Smooth muscle cell (in vitro differentiated cells): ENCODE results near the gene CNTN5. TPM values are rescaled to one million over a fixed set of nuclear protein-coding genes. Genes with fewer than 3 reads are reported as not detected.

Experiments
- DNase-seq: peaks from one replicate; lab custom pipeline; 2025; ENCODE audit not compliant: unreplicated experiment; lab: John Stamatoyannopoulos, UW
- H2AFZ ChIP-seq: fragments of 200-600 bp; sonication (generic); 2 replicates; pipeline ENCODE4 v1.6.0; 2016; ENCODE audit warnings: antibody characterized with exemption, low read depth, mild to moderate bottlenecking
- H3F3A ChIP-seq: fragments of 200-600 bp; sonication (generic); 2 replicates; pipeline ENCODE4 v1.6.0; 2017; ENCODE audit warnings: antibody characterized with exemption, low read depth
- H3K27ac ChIP-seq: fragments of 200-600 bp; sonication (generic); 2 replicates; pipeline ENCODE4 v1.5.1; 2016; ENCODE audit warnings: low read depth, mild to moderate bottlenecking
- H3K27me3 ChIP-seq: fragments of 200-600 bp; sonication (generic); 2 replicates; pipeline ENCODE4 v1.6.1; 2016; ENCODE audit warnings: low read depth, mild to moderate bottlenecking
- H3K36me3 ChIP-seq: fragments of 200-600 bp; sonication (generic); 2 replicates; pipeline ENCODE4 v1.5.1; 2016; ENCODE audit warnings: low read depth
- H3K4me1 ChIP-seq: fragments of 200-600 bp; sonication (generic); 2 replicates; pipeline ENCODE4 v1.5.1; 2016; ENCODE audit warnings: low read depth
- H3K4me2 ChIP-seq: fragments of 200-600 bp; sonication (generic); 2 replicates; pipeline ENCODE4 v1.6.0; 2016; ENCODE audit warnings: mild to moderate bottlenecking
- H3K4me3 ChIP-seq: fragments of 200-600 bp; sonication (generic); 2 replicates; pipeline ENCODE4 v1.5.1; 2016; ENCODE audit warnings: mild to moderate bottlenecking
- H3K79me2 ChIP-seq: fragments of 200-600 bp; sonication (generic); 2 replicates; pipeline ENCODE4 v1.6.0; 2016; ENCODE audit warnings: low read depth, mild to moderate bottlenecking
- H3K9ac ChIP-seq: fragments of 200-600 bp; sonication (generic); 2 replicates; pipeline ENCODE4 v1.6.0; 2016; ENCODE audit warnings: low read depth
- H3K9me3 ChIP-seq: fragments of 200-600 bp; sonication (generic); replicated peaks from 2 replicates; pipeline ENCODE4 v1.5.1; 2016; ENCODE audit warnings: low read depth
- H4K20me1 ChIP-seq: fragments of 200-600 bp; sonication (generic); 2 replicates; pipeline ENCODE4 v1.6.0; 2016; ENCODE audit warnings: low read depth
- CTCF ChIP-seq: fragments of 200-600 bp; sonication (generic); IDR thresholded peaks from 2 replicates; pipeline ENCODE4 v1.5.1; 2017; ENCODE audit warnings: borderline replicate concordance, mild to moderate bottlenecking, antibody characterized with exemption; ENCODE audit not compliant: insufficient read depth, poor library complexity, severe bottlenecking
- WGBS: methylation state at CpG from one replicate; pipeline ENCODE4 v1.1.7; 2016; ENCODE audit warnings: low lambda C conversion rate; 5-methylcytosine and 5-hydroxymethylcytosine counted together
- polyA plus RNA-seq: library from polyadenylated mRNA; unstranded; fragments of >200 nt; fragmentation: Nextera tagmentation; extraction: Ambion mirVana; gene quantifications from 2 replicates; pipeline ENCODE4 v1.2.1, GENCODE V29; 2016
- total RNA-seq: library from RNA; depleted of rRNA; stranded (reverse); fragments of >200 nt; gene quantifications from 2 replicates; pipeline ENCODE4 v1.2.3, GENCODE V29; 2014

Gene CNTN5
- total and polyA plus RNA-seq, 2 experiments from 2014 or later = 0.97 to 3.1 TPM

GRCh38 chr11:100174881-100175280 is 1154.1 kb downstream of the CNTN5 start:
- no peak for DNase-seq
- Histone ChIP-seq H4K20me1 (no peaks in the 10 kb centered on the region), H3K4me1 (no peaks in the 10 kb centered on the region), H3F3A (no peaks in the 10 kb centered on the region), H3K36me3 (no peaks in the 10 kb centered on the region), H2AFZ (no peak overlapping the region), H3K4me2 (no peak overlapping the region), H3K27ac (no peak overlapping the region), H3K9me3 (no peaks in the 10 kb centered on the region), H3K9ac (no peak overlapping the region), H3K4me3 (no peak overlapping the region), H3K27me3 (no peaks in the 10 kb centered on the region), H3K79me2 (no peaks in the 10 kb centered on the region)
- no peak for TF ChIP-seq CTCF
- 87% methylated on average over 3 of the region's 3 CpGs for WGBS

- H3K9ac ChIP-seq = no peak overlapping the region
- no peak overlapping the region for H2AFZ ChIP-seq
Observed at GRCh38 chr11:100176456-100176855, 1155.7 kb downstream of the CNTN5 start.

GRCh38 chr11:100177651-100178050 is 1156.9 kb downstream of the CNTN5 start:
- H3K4me3 ChIP-seq = no peak overlapping the region
- no peak for TF ChIP-seq CTCF
- H2AFZ ChIP-seq = no peak overlapping the region
- 90% methylated on average over 5 of the region's 5 CpGs for WGBS
- H3K27me3 ChIP-seq = no peaks in the 10 kb centered on the region
- no peak overlapping the region for H3K4me2 ChIP-seq
- H3K36me3 ChIP-seq = no peaks in the 10 kb centered on the region
- no peak overlapping the region for H3K9ac ChIP-seq
- no peaks in the 10 kb centered on the region for H3K4me1 ChIP-seq
- no peak overlapping the region for H3K27ac ChIP-seq
- H4K20me1 ChIP-seq = no peaks in the 10 kb centered on the region
- H3F3A ChIP-seq = no peaks in the 10 kb centered on the region
- no peaks in the 10 kb centered on the region for H3K9me3 ChIP-seq
- H3K79me2 ChIP-seq = no peaks in the 10 kb centered on the region
- no peak for DNase-seq

More at GRCh38 chr11:100176456-100176855, 1155.7 kb downstream of the CNTN5 start:
- H3K4me2 ChIP-seq = no peak overlapping the region
- H3K27ac ChIP-seq = no peak overlapping the region
- no peaks in the 10 kb centered on the region for H3K27me3 ChIP-seq
- H3K9me3 ChIP-seq = no peaks in the 10 kb centered on the region
- TF ChIP-seq CTCF = no peak
- no peak overlapping the region for H3K4me3 ChIP-seq
- DNase-seq = no peak
- no peaks in the 10 kb centered on the region for H3F3A ChIP-seq
- no peaks in the 10 kb centered on the region for H3K36me3 ChIP-seq
- no peaks in the 10 kb centered on the region for H3K4me1 ChIP-seq
- no peaks in the 10 kb centered on the region for H4K20me1 ChIP-seq
- H3K79me2 ChIP-seq = no peaks in the 10 kb centered on the region

GRCh38 chr11:100182350-100182749 is 1161.6 kb downstream of the CNTN5 start:
- Histone ChIP-seq H3K9ac (no peak overlapping the region), H3F3A (no peaks in the 10 kb centered on the region)
- TF ChIP-seq CTCF = no peak

More at GRCh38 chr11:100182350-100182749, 1161.6 kb downstream of the CNTN5 start:
- H3K4me3 ChIP-seq = no peak overlapping the region
- H3K4me2 ChIP-seq = no peak overlapping the region
- no peak overlapping the region for H2AFZ ChIP-seq
- DNase-seq = no peak
- no peaks in the 10 kb centered on the region for H3K79me2 ChIP-seq
- no peaks in the 10 kb centered on the region for H4K20me1 ChIP-seq
- H3K27ac ChIP-seq = no peak overlapping the region
- H3K27me3 ChIP-seq = no peaks in the 10 kb centered on the region
- no peaks in the 10 kb centered on the region for H3K9me3 ChIP-seq
- no peaks in the 10 kb centered on the region for H3K4me1 ChIP-seq
- no peaks in the 10 kb centered on the region for H3K36me3 ChIP-seq
